HCT116 (cell line): Measurements from ENCODE around the gene EPHB4. TPM values are rescaled to one million over a fixed set of nuclear protein-coding genes. Genes with fewer than 3 reads are reported as not detected.

Experiments used
- ATAC-seq: fragments of 200-7000 bp; cut with Tn5 transposase; 2 replicates; pipeline ENCODE4 v1.9.1; 2020; ENCODE audit warnings: mild to moderate bottlenecking, moderate library complexity
- BruUV-seq: library from RNA; stranded (reverse); fragments of 400-500 nt; replicated peaks from 2 replicates; lab custom pipeline; 2021; lab: Mats Ljungman, UMichigan
- CTCF ChIA-PET: fragments of 300-600 bp; sonication (Branson Sonifier 250); formaldehyde crosslinking; loops from one replicate; lab custom pipeline; 2021; ENCODE audit warnings: antibody characterized with exemption; lab: Charles Lee
- POLR2A ChIA-PET: fragments of 300-600, 350-600 bp; sonication (Branson Sonifier 250); formaldehyde crosslinking; loops from one replicate; lab custom pipeline; 2021; ENCODE audit warnings: antibody characterized with exemption; lab: Charles Lee
- RAD21 ChIA-PET, 2 experiments: fragments of 300-600 bp; sonication (Branson Sonifier 250); formaldehyde crosslinking; loops; one replicate each; lab custom pipeline; 2023; ENCODE audit warnings: low total read pairs in 2 of 2; ENCODE audit not compliant: uncharacterized antibody in 2 of 2, unreplicated experiment in 2 of 2, low non-redundant PET in 1 of 2; lab: Charles Lee
- DNase-seq: peaks from one replicate; pipeline ENCODE4 v3.0.0-alpha.2; 2010; ENCODE audit warnings: low read depth, low spot score
- H2AFZ ChIP-seq: fragments of 200-600 bp; shearing (Covaris generic), sonication (generic); 2 replicates; pipeline ENCODE4 v1.6.1; 2017; ENCODE audit warnings: low read depth, mixed run types, mixed read lengths, antibody characterized with exemption, low read length; ENCODE audit not compliant: poor library complexity, severe bottlenecking
- H3K27ac ChIP-seq: 2 replicates; pipeline ENCODE4 v1.5.1; 2012; ENCODE audit warnings: low read depth, low read length
- H3K27me3 ChIP-seq: fragments of 200-600 bp; sonication (generic); 2 replicates; pipeline ENCODE4 v1.6.1; 2016; ENCODE audit warnings: mixed run types, low read length, mixed read lengths; ENCODE audit not compliant: insufficient read depth
- H3K36me3 ChIP-seq, 2 experiments: fragments of 200-500 bp in 1 of 2; fragments of 200-600 bp in 1 of 2; sonication (Bioruptor generic) in 1 of 2; sonication (generic) in 1 of 2; 2 replicates each; pipeline versions ENCODE4 v1.5.1 to v1.6.1; 2014 to 2016; ENCODE audit warnings: low read length in 2 of 2, inconsistent platforms in 1 of 2, mixed read lengths in 1 of 2, mixed run types in 1 of 2; ENCODE audit not compliant: insufficient read depth in 2 of 2, control insufficient read depth in 1 of 2
- H3K4me1 ChIP-seq, 2 experiments: fragments of 200-600 bp in 1 of 2; sonication (generic) in 1 of 2; 2 replicates each; pipeline versions ENCODE4 v1.5.1 to v1.6.1; 2012 to 2017; ENCODE audit warnings: low read length in 2 of 2, inconsistent platforms in 1 of 2, mild to moderate bottlenecking in 1 of 2, mixed read lengths in 1 of 2, mixed run types in 1 of 2, moderate library complexity in 1 of 2; ENCODE audit not compliant: insufficient read depth in 2 of 2, control insufficient read depth in 1 of 2
- H3K4me2 ChIP-seq: fragments of 200-600 bp; sonication (generic); 2 replicates; pipeline ENCODE4 v1.6.1; 2017; ENCODE audit warnings: mixed run types, low read length, mixed read lengths
- H3K4me3 ChIP-seq, 2 experiments: fragments of 200-600 bp in 1 of 2; sonication (generic) in 1 of 2; replicated peaks in 1 of 2; 2 replicates each; pipeline ENCODE4 v1.5.1; 2011 to 2016; ENCODE audit warnings: low read length in 2 of 2, control low read depth in 1 of 2, low read depth in 1 of 2, mild to moderate bottlenecking in 1 of 2, mixed read lengths in 1 of 2, mixed run types in 1 of 2
- H3K79me2 ChIP-seq: fragments of 200-600 bp; sonication (generic); 2 replicates; pipeline ENCODE4 v1.6.1; 2017; ENCODE audit warnings: mild to moderate bottlenecking, mixed run types, low read length, moderate library complexity, mixed read lengths; ENCODE audit not compliant: insufficient read depth
- H3K9ac ChIP-seq: fragments of 200-600 bp; sonication (generic); 2 replicates; pipeline ENCODE4 v1.6.1; 2016; ENCODE audit warnings: low read length, mixed read lengths
- H3K9me2 ChIP-seq: fragments of 200-600 bp; sonication (generic), shearing (Covaris generic); 2 replicates; pipeline ENCODE4 v1.6.1; 2017; ENCODE audit warnings: mixed run types, mild to moderate bottlenecking, moderate library complexity; ENCODE audit not compliant: insufficient read depth
- H3K9me3 ChIP-seq, 2 experiments: fragments of 200-500 bp in 1 of 2; fragments of 200-600 bp in 1 of 2; sonication (Bioruptor generic) in 1 of 2; sonication (generic) in 1 of 2; 2 replicates each; pipeline ENCODE4 v1.6.1; 2014 to 2017; ENCODE audit warnings: low read length in 2 of 2, mixed read lengths in 2 of 2, inconsistent platforms in 1 of 2, low read depth in 1 of 2, mild to moderate bottlenecking in 1 of 2, mixed run types in 1 of 2, moderate library complexity in 1 of 2; ENCODE audit not compliant: control insufficient read depth in 1 of 2, insufficient read depth in 1 of 2
- H4K20me1 ChIP-seq: fragments of 200-600 bp; sonication (generic), shearing (Covaris generic); 2 replicates; pipeline ENCODE4 v1.6.1; 2017; ENCODE audit warnings: mixed run types, mild to moderate bottlenecking, moderate library complexity; ENCODE audit not compliant: insufficient read depth
- CBX3 ChIP-seq: IDR thresholded peaks from 2 replicates; pipeline ENCODE4 v1.6.1; 2012; ENCODE audit warnings: low read depth
- CEBPB ChIP-seq: IDR thresholded peaks from 2 replicates; pipeline ENCODE4 v1.6.1; 2012; ENCODE audit warnings: low read depth
- CTCF ChIP-seq, 3 experiments: fragments of 200-600 bp in 1 of 3; sonication (generic) in 1 of 3; IDR thresholded peaks in 2 of 3; conservative IDR thresholded peaks in 1 of 3; 2 replicates each; pipeline ENCODE4 v1.5.1; 2012 to 2017; ENCODE audit warnings: low read depth in 2 of 3, low read length in 2 of 3, antibody characterized with exemption in 1 of 3, borderline replicate concordance in 1 of 3, control low read depth in 1 of 3, mild to moderate bottlenecking in 1 of 3, mixed read lengths in 1 of 3, mixed run types in 1 of 3, moderate library complexity in 1 of 3; ENCODE audit not compliant: insufficient read depth in 1 of 3
- ELF1 ChIP-seq: IDR thresholded peaks from 2 replicates; pipeline ENCODE4 v1.6.1; 2012; ENCODE audit warnings: low read depth, borderline replicate concordance
- EZH2phosphoT487 ChIP-seq: fragments of 200-600 bp; IDR thresholded peaks from 2 replicates; pipeline ENCODE4 v1.6.1; 2018; ENCODE audit warnings: antibody characterized with exemption, borderline replicate concordance
- MAX ChIP-seq: IDR thresholded peaks from 2 replicates; pipeline ENCODE4 v1.6.1; 2012
- POLR2A ChIP-seq: IDR thresholded peaks from 2 replicates; pipeline ENCODE4 v1.7.0; 2011; ENCODE audit warnings: borderline replicate concordance; ENCODE audit not compliant: insufficient read depth, insufficient read length; ENCODE audit errors: extremely low read depth
- POLR2AphosphoS5 ChIP-seq: IDR thresholded peaks from 2 replicates; pipeline ENCODE4 v1.6.1; 2011; ENCODE audit warnings: mild to moderate bottlenecking, low read depth, low read length, moderate library complexity
- RAD21 ChIP-seq: IDR thresholded peaks from 2 replicates; pipeline ENCODE4 v1.6.1; 2012; ENCODE audit warnings: low read depth, mild to moderate bottlenecking
- SIN3A ChIP-seq: IDR thresholded peaks from 2 replicates; pipeline ENCODE4 v1.6.1; 2012; ENCODE audit warnings: low read depth
- SP1 ChIP-seq: IDR thresholded peaks from 2 replicates; pipeline ENCODE4 v1.6.1; 2012; ENCODE audit warnings: low read depth
- SRF ChIP-seq: IDR thresholded peaks from 2 replicates; pipeline ENCODE4 v1.6.1; 2012; ENCODE audit warnings: low read depth
- TCF7L2 ChIP-seq: IDR thresholded peaks from 2 replicates; pipeline ENCODE4 v1.7.0; 2011; ENCODE audit warnings: borderline replicate concordance, inconsistent platforms; ENCODE audit not compliant: insufficient read depth, insufficient read length; ENCODE audit errors: extremely low read depth
- YY1 ChIP-seq: IDR thresholded peaks from 2 replicates; pipeline ENCODE4 v1.6.1; 2011; ENCODE audit warnings: low read length, low read depth, moderate library complexity, mild to moderate bottlenecking; ENCODE audit not compliant: insufficient replicate concordance; ENCODE audit errors: extremely low read depth
- ZFX ChIP-seq: fragments of 450-650 bp; IDR thresholded peaks from 2 replicates; pipeline ENCODE4 v1.6.1; 2017
- intact Hi-C: fragments of 100-400 bp; cut with micrococcal nuclease; formaldehyde crosslinking; loops from 2 replicates; pipeline ENCODE4 v1.10.0; 2022
- total RNA-seq: library from RNA; stranded (reverse); gene quantifications from one replicate; pipeline ENCODE4 v1.2.1, GENCODE V29; 2021; ENCODE audit not compliant: unreplicated experiment
- TF ChIP-seq, protein P1 (sequence below): IDR thresholded peaks from 2 replicates; pipeline ENCODE4 v1.6.1; 2011; ENCODE audit warnings: mild to moderate bottlenecking, low read length, moderate library complexity; ENCODE audit not compliant: insufficient replicate concordance; ENCODE audit errors: extremely low read depth

Gene EPHB4
- total RNA-seq, 1 experiment from 2014 or later = 61.1 TPM

DNA sequence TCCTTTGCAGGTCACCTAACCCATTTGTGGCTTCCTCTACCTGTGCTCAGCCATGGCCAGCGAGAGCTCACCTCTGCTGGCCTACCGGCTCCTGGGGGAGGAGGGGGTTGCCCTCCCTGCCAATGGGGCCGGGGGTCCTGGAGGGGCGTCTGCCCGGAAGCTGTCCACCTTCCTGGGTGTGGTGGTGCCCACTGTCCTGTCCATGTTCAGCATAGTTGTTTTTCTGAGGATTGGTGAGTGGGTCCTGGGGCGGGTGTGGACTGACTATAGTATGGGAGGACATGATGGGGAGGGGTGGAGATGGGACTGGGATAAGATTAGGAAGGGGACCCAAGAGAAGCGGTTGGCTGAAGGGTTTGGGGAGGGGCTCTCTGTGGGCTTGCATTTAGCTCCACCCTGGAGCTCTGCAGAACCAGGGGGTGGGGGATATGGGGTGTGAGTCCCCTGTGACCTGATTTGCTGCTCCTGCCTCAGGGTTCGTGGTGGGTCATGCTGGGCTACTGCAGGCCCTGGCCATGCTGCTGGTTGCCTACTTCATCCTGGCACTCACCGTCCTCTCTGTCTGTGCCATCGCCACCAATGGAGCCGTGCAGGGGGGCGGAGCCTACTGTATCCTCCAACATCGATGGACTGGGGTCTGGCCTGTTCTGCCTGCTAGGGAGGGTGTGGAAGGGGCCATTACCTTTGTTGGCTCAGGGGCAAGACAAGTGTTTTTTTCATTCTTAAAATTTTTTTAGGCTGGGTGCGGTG lies 27.0 kb upstream of the EPHB4 start:
- Histone ChIP-seq H3K4me3 (no peak overlapping the region), H3K4me1 (peaks cover 6 to 16% of the 10 kb centered on the region in 2 experiments; a peak in 3 of 4 replicates), H4K20me1 (no peaks in the 10 kb centered on the region), H3K36me3 (no peaks in the 10 kb centered on the region), H3K27ac (no peak overlapping the region), H2AFZ (no peak overlapping the region), H3K9ac (no peak overlapping the region), H3K27me3 (no peaks in the 10 kb centered on the region), H3K9me3 (no peaks in the 10 kb centered on the region), H3K4me2 (no peak overlapping the region), H3K79me2 (peaks cover 18% of the 10 kb centered on the region; the same call in 1 of the 2 replicates), H3K9me2 (no peaks in the 10 kb centered on the region)
- ChIA-PET CTCF (interaction anchor here (1.2 kb wide), 1 partner anchor 149 kb away, joined by 4 read pairs; the partner anchor contains the start of gene POP7), RAD21 (no interaction called here), POLR2A (interaction anchor here (1.1 kb wide), 1 partner anchor 21 kb away, joined by 3 read pairs; the partner anchor contains the start of gene SRRT)
- BruUV-seq = no TSS peak
- TF ChIP-seq SP1 (no peak), RAD21 (no peak), TCF7L2 (no peak), CTCF (IDR thresholded peaks at IDR 0.05 in 2 of 3, conservative IDR thresholded peaks at IDR 0.05 in 1 of 3; ENCODE audit: borderline replicate concordance in 1 of 3, insufficient read depth in 1 of 3, low read depth in 2 of 3, low read length in 2 of 3) (no peak), ELF1 (no peak), SRF (no peak), SIN3A (no peak), POLR2A (no peak), YY1 (no peak), CBX3 (no peak), MAX (no peak), EZH2phosphoT487 (no peak), CEBPB (no peak), POLR2AphosphoS5 (no peak), ZFX (no peak)
- TF ChIP-seq, protein P1, sequence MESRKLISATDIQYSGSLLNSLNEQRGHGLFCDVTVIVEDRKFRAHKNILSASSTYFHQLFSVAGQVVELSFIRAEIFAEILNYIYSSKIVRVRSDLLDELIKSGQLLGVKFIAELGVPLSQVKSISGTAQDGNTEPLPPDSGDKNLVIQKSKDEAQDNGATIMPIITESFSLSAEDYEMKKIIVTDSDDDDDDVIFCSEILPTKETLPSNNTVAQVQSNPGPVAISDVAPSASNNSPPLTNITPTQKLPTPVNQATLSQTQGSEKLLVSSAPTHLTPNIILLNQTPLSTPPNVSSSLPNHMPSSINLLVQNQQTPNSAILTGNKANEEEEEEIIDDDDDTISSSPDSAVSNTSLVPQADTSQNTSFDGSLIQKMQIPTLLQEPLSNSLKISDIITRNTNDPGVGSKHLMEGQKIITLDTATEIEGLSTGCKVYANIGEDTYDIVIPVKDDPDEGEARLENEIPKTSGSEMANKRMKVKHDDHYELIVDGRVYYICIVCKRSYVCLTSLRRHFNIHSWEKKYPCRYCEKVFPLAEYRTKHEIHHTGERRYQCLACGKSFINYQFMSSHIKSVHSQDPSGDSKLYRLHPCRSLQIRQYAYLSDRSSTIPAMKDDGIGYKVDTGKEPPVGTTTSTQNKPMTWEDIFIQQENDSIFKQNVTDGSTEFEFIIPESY = no peak
- no peak for DNase-seq
- intact Hi-C loops = no loop called here
- ATAC-seq = no peak
